Stomach (tissue), 9 donors: ENCODE data around the gene CHSY3. TPM values are rescaled to one million over a fixed set of nuclear protein-coding genes. Genes with fewer than 3 reads are reported as not detected.

Experiments used
- DNase-seq, 2 donors: peaks; one replicate each; pipeline versions ENCODE4 v3.0.0 to v3.0.0-alpha.2; 2013 to 2019
- H3K27ac ChIP-seq, 5 donors: fragments of 200-600 bp in 4 of 5; sonication (generic) in 4 of 5; one replicate each; pipeline ENCODE4 v1.5.1; 2013 to 2019; ENCODE audit warnings: mild to moderate bottlenecking in 1 of 5, moderate library complexity in 1 of 5
- H3K27me3 ChIP-seq, 3 donors: fragments of 200-600 bp; sonication (generic); one replicate each; pipeline ENCODE4 v1.5.1; 2017 to 2019; ENCODE audit warnings: mixed run types in 1 of 3
- H3K36me3 ChIP-seq, 4 donors: fragments of 200-600 bp; sonication (generic); 1 replicate in 3 of 4; 2 replicates in 1 of 4; pipeline ENCODE4 v1.5.1; 2016 to 2019
- H3K4me1 ChIP-seq, 4 donors: fragments of 200-600 bp; sonication (generic); one replicate each; pipeline ENCODE4 v1.5.1; 2016 to 2019
- H3K4me3 ChIP-seq, 4 donors: fragments of 200-600 bp; sonication (generic) in 3 of 4; one replicate each; pipeline ENCODE4 v1.5.1; 2016 to 2019; ENCODE audit warnings: mild to moderate bottlenecking in 1 of 4
- H3K9me3 ChIP-seq, 4 donors: fragments of 200-600 bp; sonication (generic); one replicate each; pipeline ENCODE4 v1.5.1; 2016 to 2019
- CTCF ChIP-seq, 7 experiments: fragments of 450-650 bp in 4 of 7; fragments of 200-600 bp in 3 of 7; sonication (generic) in 3 of 7; IDR thresholded peaks; one replicate each; pipeline ENCODE4 v1.5.1; 2016 to 2019; ENCODE audit warnings: antibody characterized with exemption in 7 of 7, control low read depth in 2 of 7, mild to moderate bottlenecking in 1 of 7
- EP300 ChIP-seq: sonication (generic); formaldehyde crosslinking; IDR thresholded peaks from one replicate; pipeline ENCODE4 v1.6.1; 2017; ENCODE audit warnings: antibody characterized with exemption
- POLR2A ChIP-seq, 4 donors: fragments of 450-650 bp; IDR thresholded peaks; one replicate each; pipeline ENCODE4 v1.6.1; 2016; ENCODE audit warnings: antibody characterized with exemption in 4 of 4, control low read depth in 2 of 4, mild to moderate bottlenecking in 1 of 4, moderate library complexity in 1 of 4
- POLR2AphosphoS5 ChIP-seq, 3 donors: sonication (generic); formaldehyde crosslinking; IDR thresholded peaks; one replicate each; pipeline ENCODE4 v1.6.1; 2016; ENCODE audit warnings: antibody characterized with exemption in 3 of 3
- WGBS, 5 donors: extraction: QIAGEN DNeasy Blood & Tissue Kit in 3 of 5; methylation state at CpG; one replicate each; pipeline versions ENCODE4 v1.1.5 to v1.1.7; 2013 to 2018; 5-methylcytosine and 5-hydroxymethylcytosine counted together
- intact Hi-C: fragments of 100-400 bp; cut with DNase I; formaldehyde crosslinking; loops from one replicate; pipeline ENCODE4 v1.15.1; 2023; ENCODE audit warnings: low total_unique reads
- polyA plus RNA-seq, 3 donors: library from polyadenylated mRNA; stranded (reverse); fragments of 200-250 nt; gene quantifications; one replicate each; pipeline ENCODE4 v1.2.3, GENCODE V29; 2013
- total RNA-seq, 5 donors: library from RNA; depleted of rRNA; stranded (reverse); fragments of >200 nt; gene quantifications; one replicate each; pipeline versions ENCODE4 v1.1.0 to v1.2.3, GENCODE V29; 2014 to 2016
- donor health status: healthy with polysubstance abuse.
- donor health status: Bipolar disorder and iron deficiency.
- donor health status: healthy.

The CHSY3 gene
- total and polyA plus RNA-seq, 8 donors: under 0.01 to 6.1 (median 0.31) TPM; not detected in 1

DNA sequence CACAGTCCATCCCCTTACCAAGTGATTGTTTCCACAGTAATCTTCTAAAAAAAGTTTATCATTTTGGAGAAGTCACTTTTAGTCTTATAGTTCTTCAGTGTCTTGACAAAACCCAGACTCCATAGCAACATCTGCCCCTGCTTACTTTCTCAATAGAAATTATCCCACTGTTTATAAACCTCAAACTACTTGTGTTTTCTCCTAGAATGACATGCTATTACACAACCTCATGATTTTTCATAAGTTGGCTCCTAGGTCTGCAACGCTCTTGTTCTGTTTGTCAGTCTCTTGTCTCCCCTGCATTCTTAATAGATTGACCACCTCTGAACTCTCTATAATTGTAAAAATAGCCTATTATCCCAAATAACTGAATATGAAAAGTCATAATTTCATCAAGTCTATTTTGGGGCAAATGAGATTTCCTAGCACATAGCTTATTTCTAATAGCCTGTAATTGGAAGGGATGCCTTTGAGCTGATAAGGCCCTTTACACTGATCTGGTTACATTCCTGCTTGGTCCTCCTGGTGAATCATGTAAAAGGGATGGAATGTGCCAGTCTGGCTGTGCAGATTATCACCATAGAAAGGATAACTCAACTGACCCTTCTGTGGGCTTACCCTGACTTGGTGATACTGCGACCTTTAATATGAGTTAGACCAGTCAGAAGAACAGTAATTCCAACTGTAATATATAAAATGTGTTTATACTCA, 69.6 kb downstream of the CHSY3 start:
- no peak for TF ChIP-seq POLR2A (IDR thresholded peaks at IDR 0.05)
- TF ChIP-seq POLR2AphosphoS5 (IDR thresholded peaks at IDR 0.05): no peak
- TF ChIP-seq CTCF (IDR thresholded peaks at IDR 0.05): no peak
- TF ChIP-seq EP300: no peak

GRCh38 chr5:129977810-129978209, 73.5 kb downstream of the CHSY3 start:
- no peak for TF ChIP-seq EP300
- no peak for TF ChIP-seq POLR2AphosphoS5 (IDR thresholded peaks at IDR 0.05)
- TF ChIP-seq POLR2A (IDR thresholded peaks at IDR 0.05): no peak
- no peak for TF ChIP-seq CTCF (IDR thresholded peaks at IDR 0.05)
- intact Hi-C loops: no loop called here
- DNase-seq: no peak
- no peaks in the 10 kb centered on the region for H3K27me3 ChIP-seq
- H3K36me3 ChIP-seq: no peaks in the 10 kb centered on the region
- no peak overlapping the region for H3K4me3 ChIP-seq
- H3K4me1 ChIP-seq: no peaks in the 10 kb centered on the region
- no peak overlapping the region for H3K27ac ChIP-seq
- peaks cover 0 to 11% (median 0%) of the 10 kb centered on the region in 4 donors for H3K9me3 ChIP-seq

More for the DNA sequence above, 69.6 kb downstream of the CHSY3 start:
- intact Hi-C loops: no loop called here
- Histone ChIP-seq H3K27ac (no peak overlapping the region), H3K27me3 (no peaks in the 10 kb centered on the region), H3K36me3 (no peaks in the 10 kb centered on the region), H3K9me3 (no peaks in the 10 kb centered on the region), H3K4me3 (no peak overlapping the region), H3K4me1 (no peaks in the 10 kb centered on the region)
- no peak for DNase-seq
- WGBS, 5 donors: 68 to 89% (median 88%) methylated on average over 2 of the region's 2 CpGs

DNA sequence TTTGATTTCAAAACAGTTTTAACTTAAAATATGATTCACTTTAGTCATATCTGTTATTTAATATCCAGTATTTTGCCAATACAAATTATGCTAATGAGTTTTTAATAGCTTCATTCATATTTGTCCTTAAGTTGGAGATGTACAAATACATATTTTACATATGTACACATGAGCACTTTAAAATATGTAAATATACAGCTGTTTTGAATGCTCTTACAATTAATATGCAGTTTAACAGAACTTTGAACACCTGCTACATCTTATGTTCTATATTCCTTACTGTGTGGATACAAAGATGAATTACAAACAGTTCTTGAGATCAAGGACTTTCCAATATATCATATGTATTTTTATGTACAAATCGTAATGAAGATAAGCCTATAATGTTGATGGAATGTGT, 74.0 kb downstream of the CHSY3 start:
- DNase-seq: no peak
- TF ChIP-seq POLR2A (IDR thresholded peaks at IDR 0.05) (no peak), POLR2AphosphoS5 (IDR thresholded peaks at IDR 0.05) (no peak), EP300 (no peak), CTCF (IDR thresholded peaks at IDR 0.05) (no peak)
- WGBS, 5 donors: 66 to 86% (median 76%) methylated on average over 1 of the region's 1 CpG
- no peaks in the 10 kb centered on the region for H3K36me3 ChIP-seq
- intact Hi-C loops: no loop called here
- peaks cover 0 to 13% (median 0%) of the 10 kb centered on the region in 4 donors for H3K9me3 ChIP-seq
- no peak overlapping the region for H3K27ac ChIP-seq
- H3K4me1 ChIP-seq: no peaks in the 10 kb centered on the region
- H3K27me3 ChIP-seq: no peaks in the 10 kb centered on the region
- H3K4me3 ChIP-seq: no peak overlapping the region

DNA sequence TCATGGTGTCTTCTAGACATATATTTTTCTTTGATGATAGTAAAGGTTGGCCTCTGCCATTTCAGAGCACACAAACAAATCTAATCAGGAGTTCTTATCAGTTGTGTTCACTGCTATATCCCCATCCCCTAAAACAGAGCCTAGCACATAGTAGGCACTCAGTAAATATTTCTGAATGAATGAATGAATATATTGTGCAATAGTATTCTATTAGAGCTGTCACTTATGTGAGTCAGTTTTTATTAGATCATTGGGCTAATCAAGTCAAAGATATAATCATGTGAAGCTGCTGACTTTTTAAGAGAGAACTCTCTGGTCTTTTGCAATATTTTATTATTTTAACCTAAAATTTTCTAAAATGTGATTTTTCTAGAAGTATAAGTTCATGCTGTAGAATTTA, 84.2 kb downstream of the CHSY3 start:
- Histone ChIP-seq H3K9me3 (peaks cover 0 to 37% (median 14%) of the 10 kb centered on the region in 4 donors), H3K4me3 (no peak overlapping the region), H3K27me3 (no peaks in the 10 kb centered on the region), H3K27ac (no peak overlapping the region), H3K36me3 (no peaks in the 10 kb centered on the region), H3K4me1 (no peaks in the 10 kb centered on the region)
- DNase-seq: no peak
- intact Hi-C loops: no loop called here
- TF ChIP-seq POLR2A (IDR thresholded peaks at IDR 0.05) (no peak), POLR2AphosphoS5 (IDR thresholded peaks at IDR 0.05) (no peak), EP300 (no peak), CTCF (IDR thresholded peaks at IDR 0.05) (no peak)
